Measurements from ENCODE around the gene ESPN.

The ESPN gene

GRCh38 chr1:6463120-6463412, 38.5 kb downstream of the ESPN start:
- peaks cover 4% of the 10 kb centered on the region; the same call in 1 of the 2 replicates for H3K36me3 ChIP-seq (ENCODE audit: insufficient read depth, low read length)
- H3K4me3 ChIP-seq (ENCODE audit: low read length) = no peak overlapping the region
- H3K27ac ChIP-seq (ENCODE audit: low read depth, low read length) = no peak overlapping the region
- H3K9ac ChIP-seq (ENCODE audit: low read depth, low read length) = no peak overlapping the region
- peaks cover 8% of the 10 kb centered on the region for H3K27me3 ChIP-seq (ENCODE audit: insufficient read depth, low read length)
- H3K4me1 ChIP-seq (ENCODE audit: insufficient read depth, low read length) = no peaks in the 10 kb centered on the region
- 93% methylated on average over 1 of the region's 1 CpG for WGBS
- H3K9me3 ChIP-seq (ENCODE audit: insufficient read depth, low read depth, low read length) = no peaks in the 10 kb centered on the region

- Histone ChIP-seq H3K27ac (ENCODE audit: low read depth, low read length) (no peak overlapping the region), H3K36me3 (ENCODE audit: insufficient read depth, low read length) (peaks cover 16% of the 10 kb centered on the region), H3K4me3 (ENCODE audit: low read length) (no peak overlapping the region), H3K4me1 (ENCODE audit: insufficient read depth, low read length) (no peaks in the 10 kb centered on the region), H3K27me3 (ENCODE audit: insufficient read depth, low read length) (peaks cover 8% of the 10 kb centered on the region), H3K9ac (ENCODE audit: low read depth, low read length) (no peak overlapping the region), H3K9me3 (ENCODE audit: insufficient read depth, low read depth, low read length) (no peaks in the 10 kb centered on the region)
- WGBS = 86% methylated on average over 7 of the region's 7 CpGs
Measured at GRCh38 chr1:6464514-6464836, 39.9 kb downstream of the ESPN start.

GRCh38 chr1:6464915-6465314, 40.3 kb downstream of the ESPN start:
- H3K27me3 ChIP-seq (ENCODE audit: insufficient read depth, low read length) = peaks cover 8% of the 10 kb centered on the region
- no peak overlapping the region for H3K9ac ChIP-seq (ENCODE audit: low read depth, low read length)
- H3K36me3 ChIP-seq (ENCODE audit: insufficient read depth, low read length) = peaks cover 21% of the 10 kb centered on the region
- no peaks in the 10 kb centered on the region for H3K4me1 ChIP-seq (ENCODE audit: insufficient read depth, low read length)
- no peaks in the 10 kb centered on the region for H3K9me3 ChIP-seq (ENCODE audit: insufficient read depth, low read depth, low read length)
- 93% methylated on average over 5 of the region's 5 CpGs for WGBS
- H3K4me3 ChIP-seq (ENCODE audit: low read length) = no peak overlapping the region
- no peak overlapping the region for H3K27ac ChIP-seq (ENCODE audit: low read depth, low read length)

GRCh38 chr1:6465461-6466005, 41.0 kb downstream of the ESPN start:
- WGBS = 67% methylated on average over 20 of the region's 21 CpGs

GRCh38 chr1:6466023-6466422, 41.4 kb downstream of the ESPN start, which contains the start of gene TNFRSF25:
Gene TNFRSF25 (minus strand): TSS chr1:6466173. CDS start chr1:6466107, 66 bp downstream.
- no peaks in the 10 kb centered on the region for H3K4me1 ChIP-seq (ENCODE audit: insufficient read depth, low read length)
- H3K9ac ChIP-seq (ENCODE audit: low read depth, low read length) = peak within 1 kb of the TSS; percentile 36; the same call in 1 of the 2 replicates
- H3K27ac ChIP-seq (ENCODE audit: low read depth, low read length) = no peak within 1 kb of the TSS
- no peaks in the 10 kb centered on the region for H3K9me3 ChIP-seq (ENCODE audit: insufficient read depth, low read depth, low read length)
- 14% methylated on average over 43 of the region's 43 CpGs for WGBS
- peaks cover 24% of the 10 kb centered on the region for H3K36me3 ChIP-seq (ENCODE audit: insufficient read depth, low read length)
- peak within 1 kb of the TSS; percentile 40 for H3K4me3 ChIP-seq (ENCODE audit: low read length)
- peaks cover 8% of the 10 kb centered on the region for H3K27me3 ChIP-seq (ENCODE audit: insufficient read depth, low read length)

More at GRCh38 chr1:6465461-6466005, 41.0 kb downstream of the ESPN start:
- Histone ChIP-seq H3K27me3 (ENCODE audit: insufficient read depth, low read length) (peaks cover 8% of the 10 kb centered on the region), H3K4me3 (ENCODE audit: low read length) (peak overlapping the region; percentile 40), H3K4me1 (ENCODE audit: insufficient read depth, low read length) (no peaks in the 10 kb centered on the region), H3K27ac (ENCODE audit: low read depth, low read length) (no peak overlapping the region), H3K9me3 (ENCODE audit: insufficient read depth, low read depth, low read length) (no peaks in the 10 kb centered on the region), H3K9ac (ENCODE audit: low read depth, low read length) (peak overlapping the region; percentile 36; the same call in 1 of the 2 replicates), H3K36me3 (ENCODE audit: insufficient read depth, low read length) (peaks cover 24% of the 10 kb centered on the region)

- H3K4me3 ChIP-seq (ENCODE audit: low read length) = no peak overlapping the region
- WGBS = 93% methylated on average over 5 of the region's 5 CpGs
- H3K9ac ChIP-seq (ENCODE audit: low read depth, low read length) = no peak overlapping the region
- H3K9me3 ChIP-seq (ENCODE audit: insufficient read depth, low read depth, low read length) = no peaks in the 10 kb centered on the region
- peaks cover 8% of the 10 kb centered on the region for H3K27me3 ChIP-seq (ENCODE audit: insufficient read depth, low read length)
- H3K27ac ChIP-seq (ENCODE audit: low read depth, low read length) = no peak overlapping the region
- H3K4me1 ChIP-seq (ENCODE audit: insufficient read depth, low read length) = no peaks in the 10 kb centered on the region
- peaks cover 24% of the 10 kb centered on the region for H3K36me3 ChIP-seq (ENCODE audit: insufficient read depth, low read length)
Measured at GRCh38 chr1:6466751-6467150, 42.2 kb downstream of the ESPN start.

GRCh38 chr1:6467224-6467623, 42.6 kb downstream of the ESPN start:
- Histone ChIP-seq H3K4me3 (ENCODE audit: low read length) (no peak overlapping the region), H3K27me3 (ENCODE audit: insufficient read depth, low read length) (peaks cover 8% of the 10 kb centered on the region), H3K36me3 (ENCODE audit: insufficient read depth, low read length) (peaks cover 27% of the 10 kb centered on the region), H3K9me3 (ENCODE audit: insufficient read depth, low read depth, low read length) (no peaks in the 10 kb centered on the region), H3K9ac (ENCODE audit: low read depth, low read length) (no peak overlapping the region), H3K27ac (ENCODE audit: low read depth, low read length) (no peak overlapping the region), H3K4me1 (ENCODE audit: insufficient read depth, low read length) (no peaks in the 10 kb centered on the region)
- 95% methylated on average over 12 of the region's 12 CpGs for WGBS

GRCh38 chr1:6467744-6468688, 43.4 kb downstream of the ESPN start:
- Histone ChIP-seq H3K27me3 (ENCODE audit: insufficient read depth, low read length) (peaks cover 8% of the 10 kb centered on the region), H3K9me3 (ENCODE audit: insufficient read depth, low read depth, low read length) (no peaks in the 10 kb centered on the region), H3K4me1 (ENCODE audit: insufficient read depth, low read length) (no peaks in the 10 kb centered on the region), H3K36me3 (ENCODE audit: insufficient read depth, low read length) (peaks cover 30% of the 10 kb centered on the region), H3K4me3 (ENCODE audit: low read length) (no peak overlapping the region), H3K9ac (ENCODE audit: low read depth, low read length) (no peak overlapping the region), H3K27ac (ENCODE audit: low read depth, low read length) (no peak overlapping the region)
- 94% methylated on average over 30 of the region's 30 CpGs for WGBS

- Histone ChIP-seq H3K4me1 (ENCODE audit: insufficient read depth, low read length) (no peaks in the 10 kb centered on the region), H3K27ac (ENCODE audit: low read depth, low read length) (no peak overlapping the region), H3K27me3 (ENCODE audit: insufficient read depth, low read length) (peaks cover 8% of the 10 kb centered on the region), H3K4me3 (ENCODE audit: low read length) (no peak overlapping the region), H3K9ac (ENCODE audit: low read depth, low read length) (no peak overlapping the region), H3K36me3 (ENCODE audit: insufficient read depth, low read length) (peaks cover 30% of the 10 kb centered on the region), H3K9me3 (ENCODE audit: insufficient read depth, low read depth, low read length) (no peaks in the 10 kb centered on the region)
- 93% methylated on average over 13 of the region's 13 CpGs for WGBS
Measured at GRCh38 chr1:6468729-6469461, 44.3 kb downstream of the ESPN start.

GRCh38 chr1:6470132-6471085, 45.8 kb downstream of the ESPN start:
- no peak overlapping the region for H3K9ac ChIP-seq (ENCODE audit: low read depth, low read length)
- H3K27ac ChIP-seq (ENCODE audit: low read depth, low read length) = no peak overlapping the region
- peaks cover 8% of the 10 kb centered on the region for H3K27me3 ChIP-seq (ENCODE audit: insufficient read depth, low read length)
- peaks cover 3% of the 10 kb centered on the region; the same call in 1 of the 2 replicates for H3K4me1 ChIP-seq (ENCODE audit: insufficient read depth, low read length)
- peaks cover 30% of the 10 kb centered on the region for H3K36me3 ChIP-seq (ENCODE audit: insufficient read depth, low read length)
- no peak overlapping the region for H3K4me3 ChIP-seq (ENCODE audit: low read length)
- H3K9me3 ChIP-seq (ENCODE audit: insufficient read depth, low read depth, low read length) = no peaks in the 10 kb centered on the region
- 93% methylated on average over 67 of the region's 67 CpGs for WGBS

All from HUES64 (cell line).